Upper lobe of left lung (tissue), 4 donors: ENCODE data around the gene CTSE.
"Not testable (repeated sequence)": the region's sequence is repeated elsewhere in the genome, so short reads cannot be mapped to it uniquely, and the experiment has no call there.

ENCODE experiments used
- POLR2A ChIP-seq, 4 donors: fragments of 450-650 bp; IDR thresholded peaks; one replicate each; pipeline ENCODE4 v1.5.1; 2016 to 2017; ENCODE audit warnings: antibody characterized with exemption in 4 of 4, mild to moderate bottlenecking in 2 of 4
- POLR2AphosphoS5 ChIP-seq, 2 donors: sonication (generic); formaldehyde crosslinking; IDR thresholded peaks; one replicate each; pipeline ENCODE4 v1.5.1; 2017; ENCODE audit warnings: antibody characterized with exemption in 2 of 2
- TF ChIP-seq, protein P1 (sequence below), 6 experiments: fragments of 450-650 bp in 4 of 6; fragments of 200-600 bp in 2 of 6; sonication (generic) in 2 of 6; IDR thresholded peaks; one replicate each; pipeline ENCODE4 v1.5.1; 2016 to 2019; ENCODE audit warnings: antibody characterized with exemption in 6 of 6

DNA sequence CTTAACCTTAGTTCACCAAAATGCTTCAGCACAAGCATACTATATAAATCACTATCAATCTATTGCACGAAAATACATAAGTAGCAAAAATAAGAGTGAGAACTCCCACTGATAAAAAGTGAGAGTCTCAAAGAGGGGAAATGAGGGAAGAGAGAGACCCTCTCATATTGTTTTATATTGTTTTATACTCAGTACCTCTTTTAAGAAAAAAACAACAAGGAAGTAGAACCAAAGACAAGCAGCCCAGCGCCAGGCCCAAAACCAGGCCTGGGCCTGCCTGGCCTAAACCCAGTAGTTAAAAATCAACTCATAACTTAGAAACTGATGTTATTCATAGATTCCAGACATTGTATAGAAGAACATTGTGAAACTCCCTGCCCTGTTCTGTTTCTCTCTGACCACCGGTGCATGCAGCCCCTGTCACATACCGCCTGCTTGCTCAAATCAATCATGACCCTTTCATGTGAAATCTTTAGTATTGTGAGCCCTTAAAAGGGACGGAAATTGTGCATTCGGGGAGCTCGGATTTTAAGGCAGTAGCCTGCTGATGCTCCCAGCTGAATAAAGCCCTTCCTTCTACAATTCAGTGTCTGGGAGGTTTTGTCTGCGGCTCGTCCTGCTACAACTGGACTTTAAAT is 34.7 kb upstream of the CTSE start:
- TF ChIP-seq POLR2A, POLR2AphosphoS5 (IDR thresholded peaks at IDR 0.05): not testable (repeated sequence)
- TF ChIP-seq, protein P1, sequence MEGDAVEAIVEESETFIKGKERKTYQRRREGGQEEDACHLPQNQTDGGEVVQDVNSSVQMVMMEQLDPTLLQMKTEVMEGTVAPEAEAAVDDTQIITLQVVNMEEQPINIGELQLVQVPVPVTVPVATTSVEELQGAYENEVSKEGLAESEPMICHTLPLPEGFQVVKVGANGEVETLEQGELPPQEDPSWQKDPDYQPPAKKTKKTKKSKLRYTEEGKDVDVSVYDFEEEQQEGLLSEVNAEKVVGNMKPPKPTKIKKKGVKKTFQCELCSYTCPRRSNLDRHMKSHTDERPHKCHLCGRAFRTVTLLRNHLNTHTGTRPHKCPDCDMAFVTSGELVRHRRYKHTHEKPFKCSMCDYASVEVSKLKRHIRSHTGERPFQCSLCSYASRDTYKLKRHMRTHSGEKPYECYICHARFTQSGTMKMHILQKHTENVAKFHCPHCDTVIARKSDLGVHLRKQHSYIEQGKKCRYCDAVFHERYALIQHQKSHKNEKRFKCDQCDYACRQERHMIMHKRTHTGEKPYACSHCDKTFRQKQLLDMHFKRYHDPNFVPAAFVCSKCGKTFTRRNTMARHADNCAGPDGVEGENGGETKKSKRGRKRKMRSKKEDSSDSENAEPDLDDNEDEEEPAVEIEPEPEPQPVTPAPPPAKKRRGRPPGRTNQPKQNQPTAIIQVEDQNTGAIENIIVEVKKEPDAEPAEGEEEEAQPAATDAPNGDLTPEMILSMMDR (IDR thresholded peaks at IDR 0.05): not testable (repeated sequence)
